ENCODE data around the gene NOVA2.

The NOVA2 gene

GRCh38 chr19:45895519-45895972 is 78.1 kb downstream of the NOVA2 start:
- DNase-seq (ENCODE audit: low read depth in 2 of 2) = no peak

- DNase-seq (ENCODE audit: low read depth in 2 of 2) = no peak
Observed at GRCh38 chr19:45890877-45891276, 82.8 kb downstream of the NOVA2 start.

GRCh38 chr19:45889210-45889885 is 84.3 kb downstream of the NOVA2 start:
- no peak for DNase-seq (ENCODE audit: low read depth in 2 of 2)

- no peak for DNase-seq (ENCODE audit: low read depth in 2 of 2)
Observed at GRCh38 chr19:45887200-45887710, 86.4 kb downstream of the NOVA2 start.

- peak; percentile 67 to 73 for DNase-seq (ENCODE audit: low read depth in 2 of 2)
Observed at GRCh38 chr19:45886427-45887199, 87.1 kb downstream of the NOVA2 start.

- peak; percentile 62 to 73 for DNase-seq (ENCODE audit: low read depth in 2 of 2)
Observed at GRCh38 chr19:45885556-45886426, 87.9 kb downstream of the NOVA2 start, which contains the start of gene IRF2BP1. Gene IRF2BP1 (minus strand): TSS chr19:45886141. CDS start chr19:45885774, 367 bp downstream.

- no peak for DNase-seq (ENCODE audit: low read depth in 2 of 2)
Observed at GRCh38 chr19:45884682-45885555, 88.7 kb downstream of the NOVA2 start.

GRCh38 chr19:45883881-45884681 is 89.6 kb downstream of the NOVA2 start:
- DNase-seq (ENCODE audit: low read depth in 2 of 2) = no peak

Measured in stimulated activated CD4-positive, alpha-beta T cell treated with anti-CD3 and anti-CD28 coated beads, Interleukin-1b, Interleukin-23, amount 100 ng/mL, for 1 hour (primary cell).